SH-SY5Y (cell line): ENCODE measurements around the gene WNT3A.

Source experiments
- GATA2 ChIP-seq: IDR thresholded peaks from 2 replicates; pipeline ENCODE4 v1.6.1; 2011; ENCODE audit warnings: mild to moderate bottlenecking, low read depth, low read length
- GATA3 ChIP-seq: IDR thresholded peaks from 2 replicates; pipeline ENCODE4 v1.6.1; 2011; ENCODE audit warnings: low read depth, mild to moderate bottlenecking, low read length, moderate library complexity

GRCh38 chr1:228008391-228009115 is 1.8 kb downstream of the WNT3A start:
- TF ChIP-seq GATA3 (no peak), GATA2 (no peak)
